NCI-H1092 (cell line): ENCODE results near the gene LAD1.

ENCODE experiments used
- DNase-seq: peaks from one replicate; lab custom pipeline; 2025; lab: John Stamatoyannopoulos, UW

Gene LAD1

DNA sequence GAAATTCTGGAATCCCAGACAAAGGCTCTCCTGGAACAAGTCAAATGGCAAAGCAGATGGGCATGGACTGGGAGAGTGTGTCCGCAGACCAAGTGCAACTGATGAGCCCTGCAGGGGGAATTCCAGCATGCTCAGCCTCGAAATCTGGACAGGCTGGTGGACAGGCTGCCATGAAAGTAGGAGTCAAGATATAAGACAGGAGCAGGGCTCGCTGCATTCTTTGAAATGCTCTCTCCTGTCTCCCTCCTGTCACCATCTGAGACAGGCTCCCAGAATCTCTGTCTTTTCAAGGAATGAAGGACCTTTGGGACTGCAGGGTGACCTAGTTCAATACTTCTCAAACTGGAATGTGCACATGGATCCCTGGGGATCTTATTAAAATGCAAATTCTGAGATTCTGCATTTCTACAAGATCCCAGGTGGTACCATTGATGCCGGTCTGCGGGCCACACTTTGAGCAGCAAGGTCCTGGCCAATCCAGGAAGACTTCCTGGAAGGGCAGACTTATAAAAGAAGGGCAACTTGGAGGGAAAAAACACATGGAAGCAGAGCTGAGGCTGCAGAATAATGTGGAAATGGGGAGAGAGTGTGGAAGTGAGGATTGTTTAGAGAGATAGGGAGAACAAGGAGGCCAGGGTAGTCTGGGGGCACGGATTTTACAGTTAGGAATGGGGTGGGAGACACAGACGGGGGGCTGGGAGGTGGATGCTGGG lies 51.5 kb downstream of the LAD1 start:
- DNase-seq, result no peak

DNA sequence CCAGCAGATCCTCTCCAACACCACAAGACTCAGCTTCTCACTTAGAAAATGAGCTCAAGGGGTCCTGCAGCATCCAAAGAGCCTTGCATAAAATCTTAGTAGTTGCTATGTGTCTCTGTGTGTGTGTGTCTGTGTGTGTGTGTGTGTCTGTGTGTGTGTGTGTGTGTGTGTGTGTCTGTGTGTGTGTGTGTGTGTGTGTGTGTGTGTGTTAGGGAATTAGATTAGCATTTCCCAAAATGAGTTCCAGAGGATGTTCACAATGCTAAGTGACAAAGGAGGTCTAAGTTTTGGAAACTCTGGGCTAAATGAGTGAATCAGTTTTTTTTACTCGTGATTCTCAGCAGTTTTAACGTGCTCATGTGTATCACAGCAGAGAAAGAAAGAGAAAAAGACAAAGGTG lies 52.1 kb downstream of the LAD1 start:
- DNase-seq, result no peak

DNA sequence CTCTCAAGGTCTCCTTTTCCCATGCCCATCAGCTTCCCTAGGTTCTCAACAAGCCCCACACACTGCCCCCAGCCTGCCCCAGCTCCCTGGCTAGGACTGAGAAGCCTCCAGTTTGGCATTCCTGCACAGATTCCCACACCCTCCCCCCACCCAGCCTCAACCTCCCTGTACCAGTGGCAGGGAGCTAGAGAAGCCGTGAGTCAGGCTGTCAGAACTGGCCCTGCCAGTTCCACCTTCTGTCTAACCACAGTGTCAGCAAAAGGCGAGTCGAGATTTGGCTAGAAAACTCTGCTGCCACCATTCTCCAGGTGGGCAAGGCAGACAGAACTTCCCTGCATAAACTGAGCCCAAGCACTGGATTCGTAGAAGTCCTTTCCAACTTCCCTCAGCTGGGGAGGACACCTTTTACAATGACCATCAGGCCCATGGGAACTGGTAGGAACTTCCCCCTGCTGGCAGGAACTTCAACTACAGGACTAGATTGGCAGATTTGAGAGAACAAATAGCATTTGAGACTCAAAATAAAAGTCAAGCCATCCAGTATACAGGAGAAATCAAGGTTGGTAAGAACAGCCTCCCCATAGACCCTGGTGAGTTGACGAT lies 52.7 kb downstream of the LAD1 start:
- peak; percentile 18 for DNase-seq

DNA sequence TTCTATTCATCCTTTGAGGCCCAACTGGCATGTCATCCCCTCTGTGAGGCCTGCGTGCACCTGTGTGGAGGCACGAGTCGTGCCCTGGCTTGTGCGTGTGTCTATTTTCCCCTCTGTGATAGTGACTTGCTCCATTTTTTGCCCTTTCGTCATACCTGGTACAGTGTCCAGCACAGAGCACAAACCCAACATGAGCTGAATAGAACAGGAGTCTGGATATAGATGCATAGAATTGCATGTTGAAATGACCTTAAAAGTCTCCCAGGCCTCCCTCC lies 54.1 kb downstream of the LAD1 start:
- DNase-seq, result no peak

DNA sequence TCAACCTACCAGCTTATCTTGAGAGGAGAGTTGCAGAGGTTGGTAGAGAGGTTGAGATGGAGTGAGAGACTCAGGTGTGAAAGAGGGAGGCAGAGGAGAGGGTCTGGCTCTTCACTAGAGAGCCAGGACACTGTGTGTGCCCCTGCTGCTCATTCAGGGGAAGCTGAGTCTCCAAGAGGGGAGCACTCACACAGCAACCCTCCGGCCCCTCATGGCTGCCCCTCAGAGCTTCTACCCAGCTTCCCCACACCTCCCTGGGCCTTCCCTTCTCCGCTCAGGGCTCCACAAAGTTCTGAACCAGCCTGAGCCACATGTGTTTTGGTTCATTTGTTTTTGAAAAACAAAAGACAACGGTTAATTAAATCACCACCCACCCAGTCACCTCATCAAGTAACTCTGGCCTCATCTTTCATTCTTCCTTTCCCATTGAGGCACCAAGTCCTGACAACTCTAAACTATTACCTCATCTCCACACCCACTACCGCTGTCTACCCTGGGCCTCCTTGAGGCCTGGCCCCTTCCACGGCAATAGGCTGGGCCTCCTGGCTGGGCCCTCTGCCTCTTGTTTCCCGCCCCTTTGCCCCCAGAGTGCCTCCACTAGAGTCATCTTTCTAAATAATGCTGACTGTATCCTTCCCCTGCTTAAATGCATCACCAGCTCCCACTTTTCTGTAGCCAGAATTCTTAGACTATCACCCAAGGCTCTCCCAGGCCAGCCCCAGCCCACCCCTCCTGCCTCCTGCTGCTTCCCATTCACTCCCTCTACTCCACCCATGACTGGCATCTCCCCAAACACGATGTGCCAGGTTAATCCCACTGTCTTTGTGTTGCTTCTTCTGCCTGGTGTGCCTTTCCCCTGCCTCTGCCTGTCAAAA lies 54.7 kb downstream of the LAD1 start:
- no peak for DNase-seq

DNA sequence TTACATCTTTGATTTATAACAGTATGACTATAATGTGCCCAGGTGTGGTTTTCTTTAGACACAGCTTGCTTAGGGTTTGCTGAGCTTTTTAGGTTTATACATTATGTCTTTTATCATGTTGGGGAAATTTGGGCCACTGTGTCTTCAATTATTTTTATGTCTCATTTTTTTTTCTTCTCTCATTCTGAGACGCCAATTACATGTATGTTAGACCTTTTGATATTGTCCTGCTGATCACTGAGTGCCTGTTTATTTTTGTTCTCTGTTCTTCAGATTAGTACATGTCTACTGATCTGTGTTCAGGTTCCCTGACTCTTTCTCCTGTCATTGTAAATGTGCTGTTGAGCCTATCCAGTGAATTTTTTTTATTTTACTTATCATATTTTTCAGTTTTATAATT lies 57.7 kb downstream of the LAD1 start:
- no peak for DNase-seq

DNA sequence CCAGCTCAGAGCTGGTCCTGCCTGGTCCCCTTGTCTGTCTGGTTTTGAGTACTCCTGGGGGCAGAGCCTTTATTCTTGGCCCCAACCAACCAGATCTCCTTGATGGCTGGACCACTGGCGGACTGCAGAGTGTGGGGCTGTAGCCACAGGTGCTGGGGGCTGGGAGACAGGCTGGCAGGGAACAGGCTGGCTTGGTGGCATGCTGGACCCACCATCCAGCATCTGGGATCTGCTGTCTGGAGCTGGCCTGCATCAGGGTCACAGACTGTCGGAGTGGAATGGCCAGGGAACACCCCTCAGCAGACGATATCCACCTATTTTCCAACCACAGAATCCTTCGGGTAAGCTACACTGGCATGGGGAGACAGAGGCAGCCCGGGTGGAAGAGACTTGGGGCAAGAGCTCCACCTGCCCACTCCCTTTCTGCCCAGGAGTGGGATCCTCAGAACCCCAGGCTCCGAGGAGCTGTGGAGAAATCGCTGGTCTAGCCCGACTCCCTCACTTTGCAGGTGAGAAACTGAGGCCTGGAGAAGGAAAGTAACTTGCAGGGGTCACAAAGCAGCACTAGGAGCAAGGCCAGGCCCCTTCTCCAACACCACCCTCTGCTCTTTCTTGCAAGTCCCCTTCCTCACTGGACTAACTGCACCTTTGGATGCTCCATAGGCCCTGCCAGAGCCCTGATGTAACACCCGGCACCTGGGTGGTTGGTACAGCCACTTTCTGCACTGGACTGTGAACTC lies 62.2 kb downstream of the LAD1 start:
- no peak for DNase-seq

DNA sequence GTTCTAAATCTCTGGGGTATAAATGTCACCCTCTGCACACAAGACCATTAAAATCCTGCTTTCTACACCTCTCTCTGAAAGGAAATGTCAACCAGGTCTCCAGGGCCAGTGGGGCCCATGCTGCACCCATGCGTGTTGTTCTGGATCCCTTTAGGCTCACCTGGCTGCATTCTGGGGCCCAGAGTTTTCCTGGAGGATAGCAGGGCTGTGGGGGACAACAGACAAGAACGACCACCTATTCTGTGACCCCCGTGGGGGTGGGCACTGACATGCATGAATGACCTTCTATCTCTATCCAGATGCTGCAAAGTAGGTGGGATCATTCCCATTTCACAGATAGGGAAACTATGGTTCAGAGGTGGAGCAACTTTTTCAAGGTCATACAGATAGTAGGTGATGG lies 63.2 kb downstream of the LAD1 start:
- no peak for DNase-seq

DNA sequence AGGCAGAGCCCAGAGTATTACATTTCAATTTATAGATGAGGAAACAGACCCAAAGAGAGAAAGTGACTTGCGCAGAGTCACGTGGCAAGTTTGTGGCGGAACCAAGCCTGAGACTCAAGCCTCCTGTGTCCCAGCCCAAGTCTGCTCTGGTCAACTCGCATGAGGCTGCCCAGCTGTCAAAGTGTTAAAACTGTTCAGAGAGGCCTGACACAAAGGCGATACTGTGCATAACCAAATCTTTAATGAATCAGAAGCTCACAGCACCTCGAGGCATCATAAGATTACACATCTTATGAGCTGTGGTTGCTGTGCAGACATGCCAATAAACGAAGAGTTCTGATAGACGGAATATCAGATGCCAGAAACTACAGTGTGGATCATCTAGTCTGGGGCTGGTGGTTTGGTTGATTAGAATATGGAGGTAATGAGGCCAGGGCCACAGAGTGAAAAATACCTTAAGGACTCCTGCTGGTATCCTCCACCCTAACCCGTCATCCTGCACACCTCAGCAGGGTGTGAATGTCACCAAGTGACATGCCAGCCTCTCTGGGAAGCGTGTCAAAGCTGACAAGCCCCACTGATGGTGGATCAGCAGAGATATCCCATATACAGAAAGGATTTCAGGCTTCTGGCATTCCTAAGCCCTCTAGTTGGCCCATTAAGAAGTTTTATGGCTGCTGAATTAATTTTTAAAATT lies 63.8 kb downstream of the LAD1 start:
- no peak for DNase-seq

DNA sequence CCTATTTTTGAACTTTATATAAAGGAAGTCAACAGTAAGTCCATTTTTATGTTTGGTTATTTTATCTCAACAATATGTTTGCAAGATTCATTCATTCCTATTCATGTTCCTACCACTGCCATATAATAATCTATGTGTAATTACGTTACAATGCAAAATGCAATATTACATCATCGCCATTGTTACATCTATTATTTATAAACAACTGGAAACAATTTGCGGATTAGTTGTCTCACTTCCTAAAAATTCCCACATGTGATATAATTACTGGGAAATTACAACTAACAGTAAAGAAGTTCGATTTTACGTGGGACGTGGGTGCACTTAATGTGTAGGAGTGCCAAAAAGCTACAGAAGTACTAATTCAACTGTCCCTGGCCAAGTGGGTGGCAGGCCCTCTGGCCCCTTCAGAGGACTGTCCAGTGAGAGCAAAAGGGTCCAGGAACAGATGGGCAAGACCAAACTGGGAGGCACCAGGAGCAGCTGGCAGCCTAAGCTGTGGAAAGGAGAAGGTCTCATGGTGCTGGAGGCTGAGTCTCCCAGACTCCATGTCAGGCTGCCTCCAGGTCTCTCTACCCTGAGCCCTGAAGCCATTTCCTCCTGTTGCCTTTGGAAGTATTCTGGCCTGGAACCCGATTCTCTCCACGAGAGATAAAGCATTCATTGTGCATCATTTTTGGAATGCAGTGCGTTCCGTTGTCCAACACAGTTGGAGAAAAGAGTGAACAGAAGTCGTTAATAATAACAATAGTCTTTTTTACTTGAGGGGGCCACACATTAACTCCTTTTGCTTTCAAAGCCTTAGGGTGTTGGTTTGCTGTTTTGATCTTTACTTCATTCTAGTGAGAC lies 64.6 kb downstream of the LAD1 start:
- no peak for DNase-seq

DNA sequence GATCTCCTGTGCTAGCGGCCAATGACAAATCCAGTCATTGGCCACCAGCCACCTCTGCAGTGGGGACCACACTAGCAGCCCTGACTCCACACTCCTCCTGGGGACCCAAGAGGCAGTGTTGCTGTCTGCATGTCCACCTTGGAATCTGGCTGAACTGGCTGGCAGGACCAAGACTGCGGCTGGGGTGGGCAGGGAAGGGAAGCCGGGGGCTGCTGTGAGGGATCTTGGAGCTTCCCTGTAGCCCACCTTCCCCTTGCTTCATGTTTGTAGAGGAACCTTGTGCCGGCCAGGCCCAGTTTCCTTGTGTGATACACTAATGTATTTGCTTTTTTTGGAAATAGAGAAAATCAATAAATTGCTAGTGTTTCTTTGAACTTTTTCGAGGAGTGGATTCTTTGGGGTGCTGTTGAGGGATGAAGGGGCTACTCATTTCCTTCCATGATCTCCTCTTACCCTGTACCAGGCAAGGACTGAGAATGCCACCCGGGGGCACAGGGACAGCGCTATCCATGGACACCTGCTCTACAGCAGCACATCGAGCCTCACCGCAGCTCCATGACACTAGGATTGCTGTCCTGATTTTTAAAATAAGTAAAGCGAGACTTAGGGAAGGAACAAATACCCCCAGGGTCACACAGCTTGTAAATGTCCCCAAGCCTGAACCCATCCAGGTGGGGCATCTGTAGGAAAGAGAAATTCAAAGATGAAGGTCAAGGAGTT lies 66.3 kb downstream of the LAD1 start:
- DNase-seq, result no peak

DNA sequence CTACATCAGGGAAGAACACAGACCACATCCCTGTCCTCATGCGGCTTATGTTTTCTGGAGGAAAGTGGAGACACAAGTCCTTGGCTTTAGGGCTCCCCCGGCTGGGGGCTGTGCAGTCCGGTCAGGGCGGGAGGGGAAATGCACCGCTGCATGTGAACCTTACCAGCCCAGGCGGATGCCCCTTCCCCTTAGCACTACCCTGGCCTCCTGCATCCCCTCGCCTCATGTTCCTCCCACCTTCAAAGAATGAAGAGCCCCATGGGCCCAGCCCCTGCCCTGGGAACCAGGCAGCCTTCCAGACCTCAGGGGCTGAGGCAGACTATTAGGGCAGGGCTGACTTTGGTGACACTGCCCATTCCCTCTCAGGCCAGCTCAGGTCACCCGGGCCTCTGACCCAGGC lies 67.1 kb downstream of the LAD1 start:
- DNase-seq, result no peak

DNA sequence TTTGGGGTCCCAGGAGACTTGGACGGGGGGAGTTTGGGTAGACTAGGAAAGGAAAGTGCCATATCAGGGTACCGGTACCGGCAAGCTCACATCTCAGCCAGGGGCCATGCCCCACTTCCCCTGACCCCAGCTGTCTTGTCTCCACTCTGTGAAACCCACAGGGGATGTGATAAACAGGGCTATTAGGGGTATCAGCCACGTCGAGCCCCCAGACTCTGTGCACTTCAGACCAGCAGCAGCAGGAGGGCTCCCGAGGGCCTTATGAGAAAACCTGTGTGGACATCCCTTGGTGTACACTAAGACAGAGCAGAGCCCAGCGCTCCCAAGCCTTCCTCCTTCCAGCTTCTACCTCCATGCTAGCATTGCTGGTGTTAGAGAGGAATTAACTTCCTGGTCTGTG lies 68.0 kb downstream of the LAD1 start:
- DNase-seq, result no peak
